CD4-positive, alpha-beta T cell treated with Interleukin-1 beta for 1 hour (primary cell): ENCODE results near the gene BUB3.
A peak's percentile ranks its signal among the peaks of the same experiment; 100 is the strongest.

Source experiments
- DNase-seq, 2 donors: peaks; one replicate each; pipeline ENCODE4 v3.0.0-alpha.2; 2020 to 2022

Gene BUB3

GRCh38 chr10:123154092-123154710 is at the start of gene BUB3:
Gene BUB3, plus strand, starts transcription at chr10:123154402. Its CDS starts 516 bp downstream, at chr10:123154918.
- peak; percentile 97 to 98 for DNase-seq

- no peak for DNase-seq
Observed at GRCh38 chr10:123109466-123109865, 44.7 kb upstream of the BUB3 start.

- DNase-seq, result no peak
Observed at GRCh38 chr10:123117644-123118417, 36.4 kb upstream of the BUB3 start.

- DNase-seq, result no peak
Observed at GRCh38 chr10:123119081-123119480, 35.1 kb upstream of the BUB3 start.

GRCh38 chr10:123126246-123126645 is 28.0 kb upstream of the BUB3 start:
- DNase-seq, result no peak

GRCh38 chr10:123129618-123130271 is 24.5 kb upstream of the BUB3 start:
- DNase-seq, result no peak

- peak; percentile 78 to 85 for DNase-seq
Observed at GRCh38 chr10:123132576-123133477, 21.4 kb upstream of the BUB3 start.

GRCh38 chr10:123133541-123134342 is 20.5 kb upstream of the BUB3 start:
- DNase-seq, result no peak

- no peak for DNase-seq
Observed at GRCh38 chr10:123134343-123134914, 19.8 kb upstream of the BUB3 start.

- DNase-seq, result no peak
Observed at GRCh38 chr10:123134915-123135414, 19.2 kb upstream of the BUB3 start.

GRCh38 chr10:123135415-123136141 is 18.6 kb upstream of the BUB3 start, which contains the start of gene HMX3:
Gene HMX3, plus strand, starts transcription at chr10:123135970. Its CDS starts 81 bp downstream, at chr10:123136051.
- peak; percentile 23 to 34 for DNase-seq

- no peak for DNase-seq
Observed at GRCh38 chr10:123136221-123136805, 17.9 kb upstream of the BUB3 start.

GRCh38 chr10:123136806-123137642 is 17.2 kb upstream of the BUB3 start:
- no peak for DNase-seq

GRCh38 chr10:123139165-123139520 is 15.1 kb upstream of the BUB3 start:
- no peak for DNase-seq

GRCh38 chr10:123139521-123140163 is 14.6 kb upstream of the BUB3 start:
- DNase-seq, result no peak

- DNase-seq, result no peak
Observed at GRCh38 chr10:123140164-123140982, 13.8 kb upstream of the BUB3 start.

GRCh38 chr10:123140983-123141390 is 13.2 kb upstream of the BUB3 start:
- no peak for DNase-seq
